Neural progenitor cell (in vitro differentiated cells): ENCODE measurements around the gene AMBRA1. TPM values are rescaled to one million over a fixed set of nuclear protein-coding genes. Genes with fewer than 3 reads are reported as not detected.
A peak's percentile ranks its signal among the peaks of the same experiment; 100 is the strongest.

Source experiments
- DNase-seq: peaks from one replicate; pipeline ENCODE4 v3.0.0-alpha.2; 2016; ENCODE audit warnings: low spot score
- H2AFZ ChIP-seq: fragments of 200-600 bp; sonication (generic); replicated peaks from 2 replicates; pipeline ENCODE4 v1.6.1; 2016; ENCODE audit warnings: antibody characterized with exemption
- H3F3A ChIP-seq: fragments of 200-600 bp; sonication (generic); 2 replicates; pipeline ENCODE4 v1.6.1; 2016; ENCODE audit warnings: antibody characterized with exemption, low read depth
- H3K27ac ChIP-seq: fragments of 200-600 bp; sonication (generic); 2 replicates; pipeline ENCODE4 v1.5.1; 2016; ENCODE audit warnings: mild to moderate bottlenecking
- H3K27me3 ChIP-seq: fragments of 200-600 bp; sonication (generic); 2 replicates; pipeline ENCODE4 v1.6.1; 2016; ENCODE audit warnings: mild to moderate bottlenecking, moderate library complexity
- H3K36me3 ChIP-seq: fragments of 200-600 bp; sonication (generic); 2 replicates; pipeline ENCODE4 v1.5.1; 2016
- H3K4me1 ChIP-seq: fragments of 200-600 bp; sonication (generic); 2 replicates; pipeline ENCODE4 v1.6.1; 2016; ENCODE audit warnings: mixed run types
- H3K4me2 ChIP-seq: fragments of 200-600 bp; sonication (generic); 2 replicates; pipeline ENCODE4 v1.6.1; 2016
- H3K4me3 ChIP-seq: fragments of 200-600 bp; sonication (generic); 2 replicates; pipeline ENCODE4 v1.5.1; 2016
- H3K79me2 ChIP-seq: fragments of 200-600 bp; sonication (generic); 2 replicates; pipeline ENCODE4 v1.6.1; 2016; ENCODE audit warnings: low read depth
- H3K9ac ChIP-seq: fragments of 200-600 bp; sonication (generic); 2 replicates; pipeline ENCODE4 v1.6.1; 2016
- H3K9me3 ChIP-seq: fragments of 200-600 bp; sonication (generic); 2 replicates; pipeline ENCODE4 v1.5.1; 2016; ENCODE audit warnings: low read depth
- H4K20me1 ChIP-seq: fragments of 200-600 bp; sonication (generic); 2 replicates; pipeline ENCODE4 v1.6.1; 2016; ENCODE audit warnings: low read depth
- H3K27ac Mint-ChIP-seq: 3 replicates; pipeline ENCODE4 v1.8.0; 2021; ENCODE audit warnings: mixed read lengths
- H3K27me3 Mint-ChIP-seq: 2 replicates; pipeline ENCODE4 v1.8.0; 2022; ENCODE audit warnings: low read depth, mild to moderate bottlenecking, inconsistent platforms, moderate library complexity, mixed read lengths; ENCODE audit not compliant: insufficient read depth
- H3K36me3 Mint-ChIP-seq: 3 replicates; pipeline ENCODE4 v1.8.0; 2021; ENCODE audit warnings: mixed read lengths
- H3K4me1 Mint-ChIP-seq: 3 replicates; pipeline ENCODE4 v1.8.0; 2021; ENCODE audit warnings: mixed read lengths
- H3K4me3 Mint-ChIP-seq: 3 replicates; pipeline ENCODE4 v1.8.0; 2021; ENCODE audit warnings: mild to moderate bottlenecking, moderate library complexity, mixed read lengths
- H3K9me3 Mint-ChIP-seq: 3 replicates; pipeline ENCODE4 v1.8.0; 2020; ENCODE audit warnings: mixed read lengths
- CTCF ChIP-seq: fragments of 200-600 bp; sonication (generic); IDR thresholded peaks from 2 replicates; pipeline ENCODE4 v1.5.1; 2017; ENCODE audit warnings: antibody characterized with exemption, mild to moderate bottlenecking
- EZH2 ChIP-seq: fragments of 200-600 bp; sonication (generic); IDR thresholded peaks from 2 replicates; pipeline ENCODE4 v1.6.1; 2017; ENCODE audit warnings: antibody characterized with exemption, mild to moderate bottlenecking, moderate library complexity
- EZH2phosphoT487 ChIP-seq: fragments of 200-600 bp; sonication (generic); IDR thresholded peaks from 2 replicates; pipeline ENCODE4 v1.6.1; 2017; ENCODE audit warnings: antibody characterized with exemption
- total RNA-seq: library from RNA; depleted of rRNA; stranded (reverse); fragments of >200 nt; gene quantifications from 2 replicates; pipeline ENCODE4 v1.2.3, GENCODE V29; 2015; ENCODE audit warnings: low replicate concordance

AMBRA1 gene
- total RNA-seq, 1 donor from 2014 or later, result 20.7 TPM

GRCh38 chr11:46383404-46383758 lies 210.4 kb downstream of the AMBRA1 start:
- no peak overlapping the region for H3K27ac Mint-ChIP-seq
- no peak overlapping the region for H3K27ac ChIP-seq
- H4K20me1 ChIP-seq, result peaks cover 52% of the 10 kb centered on the region
- no peaks in the 10 kb centered on the region for H3K36me3 ChIP-seq
- peaks cover 16% of the 10 kb centered on the region for H3K79me2 ChIP-seq
- H3K4me1 Mint-ChIP-seq, result peaks cover 38% of the 10 kb centered on the region
- TF ChIP-seq EZH2phosphoT487, result no peak
- TF ChIP-seq CTCF, result no peak
- TF ChIP-seq EZH2, result no peak
- peaks cover 23% of the 10 kb centered on the region for H3K4me1 ChIP-seq
- H3K36me3 Mint-ChIP-seq, result peaks cover 7% of the 10 kb centered on the region
- H3K4me3 ChIP-seq, result no peak overlapping the region
- H3K9me3 Mint-ChIP-seq, result peaks cover 2% of the 10 kb centered on the region
- no peak overlapping the region for H3K9ac ChIP-seq
- DNase-seq, result no peak
- H3K27me3 ChIP-seq, result peaks cover 18% of the 10 kb centered on the region
- peak overlapping the region; percentile 93 for H3K4me2 ChIP-seq
- peaks cover 22% of the 10 kb centered on the region for H3K27me3 Mint-ChIP-seq
- H3F3A ChIP-seq, result peaks cover 40% of the 10 kb centered on the region
- no peaks in the 10 kb centered on the region for H3K9me3 ChIP-seq
- peak overlapping the region; percentile 89 for H3K4me3 Mint-ChIP-seq
- no peak overlapping the region for H2AFZ ChIP-seq

- Histone ChIP-seq H3K4me1 (peaks cover 22% of the 10 kb centered on the region), H3K4me3 (peak overlapping the region; percentile 88), H3K9ac (no peak overlapping the region), H3K27me3 (peaks cover 12% of the 10 kb centered on the region), H3F3A (peaks cover 38% of the 10 kb centered on the region), H3K4me2 (peak overlapping the region; percentile 93), H3K27ac (no peak overlapping the region), H3K36me3 (no peaks in the 10 kb centered on the region), H3K9me3 (no peaks in the 10 kb centered on the region), H3K79me2 (peaks cover 16% of the 10 kb centered on the region), H4K20me1 (peaks cover 52% of the 10 kb centered on the region), H2AFZ (no peak overlapping the region)
- H3K27ac Mint-ChIP-seq, result no peak overlapping the region
- H3K36me3 Mint-ChIP-seq, result peaks cover 9% of the 10 kb centered on the region
- DNase-seq, result peak; percentile 72
- peaks cover 32% of the 10 kb centered on the region for H3K4me1 Mint-ChIP-seq
- H3K27me3 Mint-ChIP-seq, result peaks cover 19% of the 10 kb centered on the region
- H3K9me3 Mint-ChIP-seq, result peaks cover 2% of the 10 kb centered on the region
- TF ChIP-seq EZH2phosphoT487 (no peak), CTCF (peak; percentile 71), EZH2 (no peak)
- H3K4me3 Mint-ChIP-seq, result peak overlapping the region; percentile 89
Measured at GRCh38 chr11:46382646-46383403, 211.0 kb downstream of the AMBRA1 start.

GRCh38 chr11:46381819-46382645 lies 211.8 kb downstream of the AMBRA1 start:
- Histone ChIP-seq H3K79me2 (peaks cover 16% of the 10 kb centered on the region), H2AFZ (no peak overlapping the region), H3F3A (peaks cover 38% of the 10 kb centered on the region), H4K20me1 (peaks cover 47% of the 10 kb centered on the region), H3K4me1 (peaks cover 22% of the 10 kb centered on the region), H3K27me3 (peaks cover 4% of the 10 kb centered on the region), H3K9me3 (no peaks in the 10 kb centered on the region), H3K9ac (peak overlapping the region; percentile 89), H3K27ac (peak overlapping the region; percentile 85), H3K4me3 (peak overlapping the region; percentile 88), H3K36me3 (no peaks in the 10 kb centered on the region), H3K4me2 (peak overlapping the region; percentile 93)
- Mint-ChIP-seq H3K9me3 (no peaks in the 10 kb centered on the region), H3K27ac (no peak overlapping the region), H3K4me1 (peaks cover 29% of the 10 kb centered on the region), H3K36me3 (peaks cover 16% of the 10 kb centered on the region), H3K27me3 (peaks cover 13% of the 10 kb centered on the region), H3K4me3 (peak overlapping the region; percentile 89)
- peak; percentile 62 for DNase-seq
- TF ChIP-seq EZH2phosphoT487 (no peak), CTCF (no peak), EZH2 (no peak)
